SU-DHL-6 (cell line): Measurements from ENCODE around the gene MARCHF6.

Experiments
- H2AFZ ChIP-seq: fragments of 200-600 bp; sonication (generic); 2 replicates; pipeline ENCODE4 v1.6.1; 2014; ENCODE audit warnings: low read depth, mild to moderate bottlenecking, moderate library complexity, mixed read lengths, antibody characterized with exemption, low read length; ENCODE audit not compliant: severe bottlenecking
- H3F3A ChIP-seq: fragments of 200-600 bp; shearing (Covaris generic); 2 replicates; pipeline ENCODE4 v1.6.0; 2016; ENCODE audit warnings: antibody characterized with exemption, mild to moderate bottlenecking; ENCODE audit not compliant: insufficient read depth
- H3K27ac ChIP-seq: fragments of 200-600 bp; sonication (generic); 2 replicates; pipeline ENCODE4 v1.5.1; 2016; ENCODE audit warnings: low read depth, mild to moderate bottlenecking, low read length, moderate library complexity, mixed read lengths
- H3K27me3 ChIP-seq: fragments of 200-600 bp; sonication (generic), shearing (Covaris generic); 2 replicates; pipeline ENCODE4 v1.6.0; 2014; ENCODE audit warnings: mild to moderate bottlenecking, low read length
- H3K36me3 ChIP-seq: fragments of 200-600 bp; sonication (generic); 2 replicates; pipeline ENCODE4 v1.6.1; 2014; ENCODE audit warnings: mild to moderate bottlenecking, low read length, mixed read lengths
- H3K4me2 ChIP-seq: fragments of 300-600, 200-600 bp; shearing (Covaris generic), sonication (generic); 2 replicates; pipeline ENCODE4 v1.6.0; 2014; ENCODE audit warnings: low read length, low read depth, mild to moderate bottlenecking; ENCODE audit not compliant: poor library complexity, severe bottlenecking
- H3K4me3 ChIP-seq: fragments of 200-600 bp; sonication (generic); 2 replicates; pipeline ENCODE4 v1.5.1; 2014; ENCODE audit warnings: antibody characterized with exemption, low read length, mild to moderate bottlenecking, mixed read lengths; ENCODE audit not compliant: insufficient read depth, poor library complexity, severe bottlenecking
- H3K79me2 ChIP-seq: fragments of 200-600 bp; sonication (generic); 2 replicates; pipeline ENCODE4 v1.6.1; 2014; ENCODE audit warnings: mild to moderate bottlenecking, low read length, moderate library complexity; ENCODE audit not compliant: insufficient read depth
- H3K9ac ChIP-seq: fragments of 200-600 bp; sonication (generic); 2 replicates; pipeline ENCODE4 v1.7.0; 2014; ENCODE audit warnings: mild to moderate bottlenecking, low read length
- H3K9me2 ChIP-seq: fragments of 200-600 bp; sonication (generic); replicated peaks from 2 replicates; pipeline ENCODE4 v1.6.1; 2014; ENCODE audit warnings: low read length; ENCODE audit not compliant: insufficient read depth
- H3K9me3 ChIP-seq: fragments of 200-600 bp; sonication (generic); 2 replicates; pipeline ENCODE4 v1.6.1; 2014; ENCODE audit warnings: low read length, mixed read lengths; ENCODE audit not compliant: insufficient read depth
- H4K20me1 ChIP-seq: fragments of 200-600 bp; sonication (generic); 2 replicates; pipeline ENCODE4 v1.6.1; 2014; ENCODE audit warnings: low read depth, mild to moderate bottlenecking, antibody characterized with exemption, low read length, moderate library complexity, mixed read lengths
- CTCF ChIP-seq: fragments of 200-600 bp; sonication (generic); IDR thresholded peaks from one replicate; pipeline ENCODE4 v1.5.1; 2017; ENCODE audit warnings: antibody characterized with exemption, mild to moderate bottlenecking, low read length, moderate library complexity; ENCODE audit not compliant: insufficient read depth, poor library complexity, severe bottlenecking
- EZH2phosphoT487 ChIP-seq: fragments of 200-600 bp; sonication (generic), shearing (Covaris generic); conservative IDR thresholded peaks from 2 replicates; pipeline ENCODE4 v1.6.1; 2018; ENCODE audit warnings: mild to moderate bottlenecking, antibody characterized with exemption, low read length, moderate library complexity, mixed read lengths

The MARCHF6 gene

GRCh38 chr5:10311595-10312425 lies 41.7 kb upstream of the MARCHF6 start:
- Histone ChIP-seq H2AFZ (no peak overlapping the region), H3K36me3 (no peaks in the 10 kb centered on the region), H3K9me2 (no peaks in the 10 kb centered on the region), H3F3A (no peaks in the 10 kb centered on the region), H3K79me2 (no peaks in the 10 kb centered on the region), H3K9ac (no peak overlapping the region), H3K4me2 (no peak overlapping the region), H3K4me3 (no peak overlapping the region), H4K20me1 (no peaks in the 10 kb centered on the region), H3K27me3 (no peaks in the 10 kb centered on the region), H3K9me3 (no peaks in the 10 kb centered on the region), H3K27ac (no peak overlapping the region)
- TF ChIP-seq EZH2phosphoT487 (no peak), CTCF (no peak)

DNA sequence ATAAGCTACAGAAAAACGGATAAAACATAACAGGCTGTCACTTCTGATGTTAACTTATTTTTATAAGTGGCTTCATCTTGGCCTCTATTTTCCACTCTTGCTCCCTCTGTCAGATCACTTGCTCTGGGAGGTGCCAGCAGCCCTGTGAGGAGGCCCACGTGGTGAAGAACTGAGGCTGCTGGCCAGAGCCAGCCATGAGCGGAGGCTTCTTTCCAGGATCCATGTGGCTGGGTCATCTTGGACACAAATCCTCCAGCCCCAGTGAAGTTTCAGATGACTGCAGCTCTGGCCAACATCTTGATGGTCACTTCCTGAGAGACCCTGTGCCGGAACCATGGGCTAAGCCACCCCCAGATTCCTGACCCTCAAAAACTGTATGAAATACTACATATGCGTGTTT lies 38.3 kb upstream of the MARCHF6 start:
- no peaks in the 10 kb centered on the region for H3F3A ChIP-seq

DNA sequence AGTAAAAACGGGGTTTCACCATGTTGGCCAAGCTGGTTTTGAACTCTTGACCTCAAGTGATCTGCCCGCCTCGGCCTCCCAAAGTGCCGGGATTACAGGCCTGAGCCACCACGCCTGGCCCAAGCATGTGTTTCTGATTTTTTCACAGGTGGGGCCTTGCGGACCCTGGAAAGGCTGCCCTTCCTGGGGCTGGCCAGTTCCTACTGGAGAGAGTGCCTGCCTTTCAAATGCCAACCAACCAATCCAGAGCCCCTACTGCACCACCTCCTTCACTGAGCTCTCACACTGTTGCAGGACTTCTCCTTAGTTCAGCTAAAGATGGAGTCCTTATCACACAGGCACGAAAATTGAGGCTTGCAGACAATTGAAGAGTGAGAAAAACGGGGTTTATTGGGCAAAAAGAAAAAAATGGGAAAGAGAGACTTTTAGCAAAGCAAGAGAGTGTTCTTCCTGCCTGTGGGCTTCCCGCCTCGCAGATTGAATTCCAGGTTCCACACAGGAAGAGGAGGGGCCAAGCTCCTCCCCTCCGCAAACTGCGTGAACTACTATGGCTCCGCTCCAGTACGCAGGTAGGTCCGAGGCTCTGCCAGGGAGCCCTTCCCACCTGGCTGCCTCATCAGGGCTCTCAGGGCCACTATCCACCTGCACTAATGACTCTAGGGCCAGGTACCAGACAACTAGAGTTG lies 37.5 kb upstream of the MARCHF6 start:
- H3K27ac ChIP-seq = no peak overlapping the region
- H3K27me3 ChIP-seq = no peaks in the 10 kb centered on the region
- H3K36me3 ChIP-seq = no peaks in the 10 kb centered on the region
- H3K9me2 ChIP-seq = no peaks in the 10 kb centered on the region
- H3F3A ChIP-seq = no peaks in the 10 kb centered on the region
- TF ChIP-seq EZH2phosphoT487 = no peak
- no peak for TF ChIP-seq CTCF
- no peaks in the 10 kb centered on the region for H3K9me3 ChIP-seq
- H3K4me2 ChIP-seq = no peak overlapping the region
- H3K79me2 ChIP-seq = no peaks in the 10 kb centered on the region
- no peak overlapping the region for H3K4me3 ChIP-seq
- no peaks in the 10 kb centered on the region for H4K20me1 ChIP-seq
- H2AFZ ChIP-seq = no peak overlapping the region
- H3K9ac ChIP-seq = no peak overlapping the region

More for the DNA sequence above, 38.3 kb upstream of the MARCHF6 start:
- H3K4me2 ChIP-seq = no peak overlapping the region
- TF ChIP-seq EZH2phosphoT487 (no peak), CTCF (no peak)
- no peaks in the 10 kb centered on the region for H3K27me3 ChIP-seq
- H3K9me3 ChIP-seq = no peaks in the 10 kb centered on the region
- no peaks in the 10 kb centered on the region for H4K20me1 ChIP-seq
- H3K79me2 ChIP-seq = no peaks in the 10 kb centered on the region
- H3K4me3 ChIP-seq = no peak overlapping the region
- no peak overlapping the region for H2AFZ ChIP-seq
- no peaks in the 10 kb centered on the region for H3K36me3 ChIP-seq
- H3K9me2 ChIP-seq = no peaks in the 10 kb centered on the region
- no peak overlapping the region for H3K27ac ChIP-seq
- H3K9ac ChIP-seq = no peak overlapping the region
